HG03432 (cell line): ENCODE measurements around the gene ENPEP.
"Not testable (repeated sequence)": the region's sequence is repeated elsewhere in the genome, so short reads cannot be mapped to it uniquely, and the experiment has no call there.

Source experiments
- ATAC-seq: cut with Tn5 transposase; IDR thresholded peaks from one replicate; pipeline ENCODE4 v1.9.1; 2021; ENCODE audit warnings: mild to moderate bottlenecking, moderate library complexity; ENCODE audit not compliant: unreplicated experiment

ENPEP gene

GRCh38 chr4:110484767-110485166 is 8.8 kb downstream of the ENPEP start:
- ATAC-seq: peak; percentile 34

- ATAC-seq: no peak
Measured at GRCh38 chr4:110485452-110485851, 9.5 kb downstream of the ENPEP start.

- ATAC-seq: no peak
Measured at GRCh38 chr4:110486256-110486655, 10.3 kb downstream of the ENPEP start.

GRCh38 chr4:110486850-110487249 is 10.9 kb downstream of the ENPEP start:
- ATAC-seq: not testable (repeated sequence)

- peak; percentile 40 for ATAC-seq
Measured at GRCh38 chr4:110487873-110488272, 11.9 kb downstream of the ENPEP start.

GRCh38 chr4:110489901-110490508 is 14.1 kb downstream of the ENPEP start:
- no peak for ATAC-seq

GRCh38 chr4:110492522-110492921 is 16.6 kb downstream of the ENPEP start:
- peak; percentile 46 for ATAC-seq

- no peak for ATAC-seq
Measured at GRCh38 chr4:110493520-110493919, 17.6 kb downstream of the ENPEP start.

GRCh38 chr4:110498420-110498819 is 22.5 kb downstream of the ENPEP start:
- ATAC-seq: no peak

- ATAC-seq: no peak
Measured at GRCh38 chr4:110499126-110499525, 23.2 kb downstream of the ENPEP start.

GRCh38 chr4:110501826-110502225 is 25.9 kb downstream of the ENPEP start:
- ATAC-seq: peak; percentile 50

- ATAC-seq: no peak
Measured at GRCh38 chr4:110503270-110504083, 27.5 kb downstream of the ENPEP start.

- ATAC-seq: no peak
Measured at GRCh38 chr4:110504084-110504435, 28.1 kb downstream of the ENPEP start.

- no peak for ATAC-seq
Measured at GRCh38 chr4:110505440-110505839, 29.5 kb downstream of the ENPEP start.

- ATAC-seq: peak; percentile 56
Measured at GRCh38 chr4:110508827-110509710, 33.1 kb downstream of the ENPEP start.

GRCh38 chr4:110510277-110510676 is 34.3 kb downstream of the ENPEP start:
- ATAC-seq: no peak

GRCh38 chr4:110510955-110511544 is 35.1 kb downstream of the ENPEP start:
- peak; percentile 55 for ATAC-seq

- no peak for ATAC-seq
Measured at GRCh38 chr4:110512901-110513300, 36.9 kb downstream of the ENPEP start.

- no peak for ATAC-seq
Measured at GRCh38 chr4:110514889-110515479, 39.0 kb downstream of the ENPEP start.

GRCh38 chr4:110515676-110516075 is 39.7 kb downstream of the ENPEP start:
- ATAC-seq: peak; percentile 19
